ENCODE data around the gene C1orf21.

GRCh38 chr1:184562806-184563205 lies 176.0 kb downstream of the C1orf21 start:
- TF ChIP-seq, protein P1, sequence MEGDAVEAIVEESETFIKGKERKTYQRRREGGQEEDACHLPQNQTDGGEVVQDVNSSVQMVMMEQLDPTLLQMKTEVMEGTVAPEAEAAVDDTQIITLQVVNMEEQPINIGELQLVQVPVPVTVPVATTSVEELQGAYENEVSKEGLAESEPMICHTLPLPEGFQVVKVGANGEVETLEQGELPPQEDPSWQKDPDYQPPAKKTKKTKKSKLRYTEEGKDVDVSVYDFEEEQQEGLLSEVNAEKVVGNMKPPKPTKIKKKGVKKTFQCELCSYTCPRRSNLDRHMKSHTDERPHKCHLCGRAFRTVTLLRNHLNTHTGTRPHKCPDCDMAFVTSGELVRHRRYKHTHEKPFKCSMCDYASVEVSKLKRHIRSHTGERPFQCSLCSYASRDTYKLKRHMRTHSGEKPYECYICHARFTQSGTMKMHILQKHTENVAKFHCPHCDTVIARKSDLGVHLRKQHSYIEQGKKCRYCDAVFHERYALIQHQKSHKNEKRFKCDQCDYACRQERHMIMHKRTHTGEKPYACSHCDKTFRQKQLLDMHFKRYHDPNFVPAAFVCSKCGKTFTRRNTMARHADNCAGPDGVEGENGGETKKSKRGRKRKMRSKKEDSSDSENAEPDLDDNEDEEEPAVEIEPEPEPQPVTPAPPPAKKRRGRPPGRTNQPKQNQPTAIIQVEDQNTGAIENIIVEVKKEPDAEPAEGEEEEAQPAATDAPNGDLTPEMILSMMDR (IDR thresholded peaks at IDR 0.05): no peak
- TF ChIP-seq EZH2 (IDR thresholded peaks at IDR 0.05; ENCODE audit: borderline replicate concordance, insufficient read depth, low read depth, low read length, poor library complexity, severe bottlenecking): no peak
